CD4-positive, alpha-beta T cell treated with Interleukin-1 beta for 1 hour (primary cell): Measurements from ENCODE around the gene PLAGL2.
A peak's percentile ranks its signal among the peaks of the same experiment; 100 is the strongest.

Experiments
- DNase-seq, 2 donors: peaks; one replicate each; pipeline ENCODE4 v3.0.0-alpha.2; 2020 to 2022

Gene PLAGL2

GRCh38 chr20:32230707-32231106 is 23.2 kb upstream of the PLAGL2 start:
- no peak for DNase-seq

GRCh38 chr20:32229251-32229747 is 21.8 kb upstream of the PLAGL2 start:
- no peak for DNase-seq

GRCh38 chr20:32227744-32228688 is 20.5 kb upstream of the PLAGL2 start:
- no peak for DNase-seq

GRCh38 chr20:32227306-32227705 is 19.8 kb upstream of the PLAGL2 start:
- no peak for DNase-seq

- no peak for DNase-seq
Observed at GRCh38 chr20:32226391-32226790, 18.8 kb upstream of the PLAGL2 start.

- DNase-seq = no peak
Observed at GRCh38 chr20:32224463-32224862, 16.9 kb upstream of the PLAGL2 start.

GRCh38 chr20:32218156-32218900 is 10.8 kb upstream of the PLAGL2 start:
- DNase-seq = no peak

GRCh38 chr20:32216179-32217142 is 8.9 kb upstream of the PLAGL2 start:
- no peak for DNase-seq

GRCh38 chr20:32215729-32216128 is 8.2 kb upstream of the PLAGL2 start:
- no peak for DNase-seq

GRCh38 chr20:32215147-32215546 is 7.6 kb upstream of the PLAGL2 start:
- no peak for DNase-seq

GRCh38 chr20:32213870-32214269 is 6.3 kb upstream of the PLAGL2 start:
- DNase-seq = no peak

GRCh38 chr20:32209850-32210605 is 2.5 kb upstream of the PLAGL2 start:
- no peak for DNase-seq

- no peak for DNase-seq
Observed at GRCh38 chr20:32208499-32209154, 1.1 kb upstream of the PLAGL2 start.

- peak in 1 of 2 donors; percentile 13 for DNase-seq
Observed at GRCh38 chr20:32206760-32207625, 550 bp downstream of the PLAGL2 start.

- no peak for DNase-seq
Observed at GRCh38 chr20:32205843-32206759, 1.4 kb downstream of the PLAGL2 start.

GRCh38 chr20:32205110-32205842 is 2.3 kb downstream of the PLAGL2 start:
- DNase-seq = no peak

GRCh38 chr20:32204205-32205109 is 3.1 kb downstream of the PLAGL2 start:
- DNase-seq = no peak
